DMS79 (cell line): ENCODE measurements around the gene KCNK7.

Source experiments
- DNase-seq: peaks from one replicate; lab custom pipeline; 2025; lab: John Stamatoyannopoulos, UW

KCNK7 gene

GRCh38 chr11:65557280-65558001, 38.2 kb downstream of the KCNK7 start:
- no peak for DNase-seq

- no peak for DNase-seq
Observed at GRCh38 chr11:65556470-65557279, 38.9 kb downstream of the KCNK7 start.

- no peak for DNase-seq
Observed at GRCh38 chr11:65555693-65556231, 39.8 kb downstream of the KCNK7 start.

GRCh38 chr11:65554842-65555430, 40.7 kb downstream of the KCNK7 start:
- DNase-seq, result no peak

- no peak for DNase-seq
Observed at GRCh38 chr11:65554057-65554818, 41.4 kb downstream of the KCNK7 start.

GRCh38 chr11:65553301-65554001, 42.1 kb downstream of the KCNK7 start:
- no peak for DNase-seq

GRCh38 chr11:65552388-65552951, 43.1 kb downstream of the KCNK7 start:
- no peak for DNase-seq

GRCh38 chr11:65551572-65552387, 43.8 kb downstream of the KCNK7 start:
- peak; percentile 75 for DNase-seq

- no peak for DNase-seq
Observed at GRCh38 chr11:65549096-65549495, 46.5 kb downstream of the KCNK7 start.

- DNase-seq, result no peak
Observed at GRCh38 chr11:65548395-65548794, 47.2 kb downstream of the KCNK7 start.

- DNase-seq, result no peak
Observed at GRCh38 chr11:65547446-65548125, 48.0 kb downstream of the KCNK7 start.

- peak; percentile 88 for DNase-seq
Observed at GRCh38 chr11:65546217-65546958, 49.2 kb downstream of the KCNK7 start.

GRCh38 chr11:65545853-65546216, 49.8 kb downstream of the KCNK7 start:
- no peak for DNase-seq
